Gastroesophageal sphincter (tissue), 4 donors: ENCODE data around the gene RYR3. TPM values are rescaled to one million over a fixed set of nuclear protein-coding genes. Genes with fewer than 3 reads are reported as not detected.

Experiments used
- ATAC-seq: fragments of 150-250 bp; one replicate; pipeline ENCODE4 v1.9.1; 2016; ENCODE audit warnings: mild to moderate bottlenecking, moderate library complexity
- H3K27ac ChIP-seq, 4 donors: fragments of 200-600 bp; sonication (generic) in 3 of 4; 1 replicate in 3 of 4; 2 replicates in 1 of 4; pipeline ENCODE4 v1.5.1; 2016 to 2019
- H3K27me3 ChIP-seq: fragments of 200-600 bp; sonication (generic); one replicate; pipeline ENCODE4 v1.5.1; 2019
- H3K36me3 ChIP-seq, 2 donors: fragments of 200-600 bp; sonication (generic); one replicate each; pipeline ENCODE4 v1.5.1; 2019; ENCODE audit warnings: control low read depth in 1 of 2
- H3K4me1 ChIP-seq, 3 donors: fragments of 200-600 bp; sonication (generic); 1 replicate in 2 of 3; 2 replicates in 1 of 3; pipeline ENCODE4 v1.5.1; 2016 to 2019; ENCODE audit warnings: control low read depth in 2 of 3
- H3K4me3 ChIP-seq, 2 donors: fragments of 200-600 bp; sonication (generic); one replicate each; pipeline ENCODE4 v1.5.1; 2019; ENCODE audit warnings: mild to moderate bottlenecking in 1 of 2, moderate library complexity in 1 of 2
- H3K9me3 ChIP-seq, 3 donors: fragments of 200-600 bp; sonication (generic); one replicate each; pipeline ENCODE4 v1.5.1; 2017 to 2019; ENCODE audit warnings: control low read depth in 2 of 3
- EP300 ChIP-seq: sonication (generic); formaldehyde crosslinking; IDR thresholded peaks from one replicate; pipeline ENCODE4 v1.6.1; 2017; ENCODE audit warnings: antibody characterized with exemption, mild to moderate bottlenecking
- POLR2A ChIP-seq, 2 donors: fragments of 450-650 bp; IDR thresholded peaks; one replicate each; pipeline ENCODE4 v1.6.1; 2017; ENCODE audit warnings: antibody characterized with exemption in 2 of 2, mild to moderate bottlenecking in 2 of 2, moderate library complexity in 1 of 2
- POLR2AphosphoS5 ChIP-seq: sonication (generic); formaldehyde crosslinking; IDR thresholded peaks from one replicate; pipeline ENCODE4 v1.6.1; 2017; ENCODE audit warnings: antibody characterized with exemption
- WGBS, 2 donors: methylation state at CpG; one replicate each; pipeline ENCODE4 v1.1.5; 2018; ENCODE audit warnings: low coverage in 1 of 2; 5-methylcytosine and 5-hydroxymethylcytosine counted together
- total RNA-seq, 4 donors: library from RNA; depleted of rRNA; stranded (reverse); fragments of >200 nt; gene quantifications; one replicate each; pipeline ENCODE4 v1.1.0, GENCODE V29; 2016
- TF ChIP-seq, protein P1 (sequence below), 4 experiments: fragments of 200-600 bp in 2 of 4; fragments of 450-650 bp in 2 of 4; sonication (generic) in 1 of 4; IDR thresholded peaks; one replicate each; pipeline ENCODE4 v1.5.1; 2017 to 2019; ENCODE audit warnings: antibody characterized with exemption in 4 of 4, mild to moderate bottlenecking in 2 of 4, moderate library complexity in 2 of 4

Gene RYR3
- total RNA-seq, 4 donors from 2014 or later = 3.5 to 10.2 (median 6.2) TPM

DNA sequence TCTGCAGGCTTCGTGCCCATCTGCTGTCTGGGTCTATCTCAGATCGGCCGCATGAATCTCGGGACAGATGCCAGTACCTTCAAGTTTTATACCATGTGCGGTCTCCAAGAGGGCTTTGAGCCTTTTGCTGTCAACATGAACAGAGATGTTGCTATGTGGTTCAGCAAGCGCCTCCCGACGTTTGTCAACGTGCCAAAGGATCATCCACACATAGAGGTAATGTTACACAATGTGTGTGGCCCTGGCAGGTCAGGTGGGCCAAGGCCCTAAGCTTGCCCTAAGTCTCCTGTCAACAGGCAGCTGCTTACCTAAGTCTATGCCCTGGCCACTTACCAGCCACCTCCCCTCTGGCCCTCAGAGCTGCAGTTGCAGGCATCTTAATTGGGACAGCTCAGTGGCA is 333.5 kb downstream of the RYR3 start:
- H3K27me3 ChIP-seq = no peaks in the 10 kb centered on the region
- peaks cover 0 to 31% of the 10 kb centered on the region in 2 donors for H3K36me3 ChIP-seq
- H3K9me3 ChIP-seq = no peaks in the 10 kb centered on the region
- H3K4me3 ChIP-seq = no peak overlapping the region
- 93% methylated on average over 3 of the region's 9 CpGs; no CpG with 5 or more reads in 1 of the 2 donors for WGBS, 2 donors
- TF ChIP-seq, protein P1, sequence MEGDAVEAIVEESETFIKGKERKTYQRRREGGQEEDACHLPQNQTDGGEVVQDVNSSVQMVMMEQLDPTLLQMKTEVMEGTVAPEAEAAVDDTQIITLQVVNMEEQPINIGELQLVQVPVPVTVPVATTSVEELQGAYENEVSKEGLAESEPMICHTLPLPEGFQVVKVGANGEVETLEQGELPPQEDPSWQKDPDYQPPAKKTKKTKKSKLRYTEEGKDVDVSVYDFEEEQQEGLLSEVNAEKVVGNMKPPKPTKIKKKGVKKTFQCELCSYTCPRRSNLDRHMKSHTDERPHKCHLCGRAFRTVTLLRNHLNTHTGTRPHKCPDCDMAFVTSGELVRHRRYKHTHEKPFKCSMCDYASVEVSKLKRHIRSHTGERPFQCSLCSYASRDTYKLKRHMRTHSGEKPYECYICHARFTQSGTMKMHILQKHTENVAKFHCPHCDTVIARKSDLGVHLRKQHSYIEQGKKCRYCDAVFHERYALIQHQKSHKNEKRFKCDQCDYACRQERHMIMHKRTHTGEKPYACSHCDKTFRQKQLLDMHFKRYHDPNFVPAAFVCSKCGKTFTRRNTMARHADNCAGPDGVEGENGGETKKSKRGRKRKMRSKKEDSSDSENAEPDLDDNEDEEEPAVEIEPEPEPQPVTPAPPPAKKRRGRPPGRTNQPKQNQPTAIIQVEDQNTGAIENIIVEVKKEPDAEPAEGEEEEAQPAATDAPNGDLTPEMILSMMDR (IDR thresholded peaks at IDR 0.05) = no peak
- no peaks in the 10 kb centered on the region for H3K4me1 ChIP-seq
- H3K27ac ChIP-seq = no peak overlapping the region
- ATAC-seq = no peak

DNA sequence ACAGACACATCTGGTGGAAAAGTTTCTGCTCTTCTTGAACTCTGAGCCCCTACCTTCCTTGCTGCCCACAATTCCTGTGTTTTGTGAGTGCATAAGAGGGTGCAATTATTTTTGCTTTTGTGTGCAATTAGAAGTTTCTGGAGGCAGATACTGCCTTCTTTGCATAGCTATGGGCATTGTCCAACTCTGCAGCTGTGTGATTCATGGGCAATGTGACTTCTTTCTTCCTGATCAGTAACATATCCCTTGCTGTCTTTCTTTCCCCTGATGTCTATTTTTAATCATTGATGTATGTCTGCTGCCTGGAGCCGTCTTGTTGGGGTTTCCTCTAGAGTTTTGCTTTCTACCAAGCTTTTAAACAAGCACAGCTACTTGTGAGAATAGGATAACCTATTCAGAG is 336.0 kb downstream of the RYR3 start:
- Histone ChIP-seq H3K4me1 (no peaks in the 10 kb centered on the region), H3K9me3 (no peaks in the 10 kb centered on the region), H3K27me3 (no peaks in the 10 kb centered on the region), H3K27ac (no peak overlapping the region), H3K4me3 (no peak overlapping the region), H3K36me3 (peaks cover 0 to 41% of the 10 kb centered on the region in 2 donors)
- WGBS, 2 donors = 67% methylated on average over 1 of the region's 1 CpG; no CpG with 5 or more reads in 1 of the 2 donors
- TF ChIP-seq POLR2AphosphoS5 (no peak), POLR2A (IDR thresholded peaks at IDR 0.05) (no peak), EP300 (no peak)
- TF ChIP-seq, protein P1 (IDR thresholded peaks at IDR 0.05) = no peak
- no peak for ATAC-seq

DNA sequence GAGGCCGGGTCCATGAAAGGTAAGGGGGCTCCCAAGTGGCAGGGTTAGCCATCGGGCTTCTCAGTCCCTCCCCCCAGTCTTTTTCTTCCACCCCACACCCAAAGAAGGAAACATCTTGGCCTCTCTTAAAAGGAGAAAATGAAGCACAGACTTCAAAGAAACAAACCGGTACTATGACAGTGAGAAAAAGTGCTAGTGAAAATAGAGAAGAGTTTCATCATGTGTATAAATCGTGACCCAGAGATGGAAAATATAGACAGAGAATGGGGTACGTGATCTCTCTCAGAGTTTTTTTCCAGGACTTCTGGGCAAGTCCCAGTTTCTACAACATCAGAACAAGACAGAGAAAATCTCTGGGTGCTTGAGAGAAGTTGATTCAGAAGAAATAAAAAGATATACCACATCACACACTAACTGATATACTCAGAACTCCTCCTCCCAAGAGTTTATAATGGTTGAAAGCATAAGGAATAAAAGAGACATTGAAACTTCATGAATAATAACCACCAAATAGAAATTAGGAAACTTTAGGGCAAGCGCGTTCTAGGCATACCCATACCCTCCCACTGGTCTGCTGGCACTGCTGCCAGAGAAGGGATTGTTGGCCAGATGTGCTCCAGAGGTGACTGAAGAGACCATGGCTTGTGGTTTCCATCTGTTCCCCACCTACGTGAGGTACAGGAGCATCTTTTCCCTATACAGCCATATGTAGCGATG is 338.6 kb downstream of the RYR3 start:
- TF ChIP-seq EP300 = no peak
- no peak for TF ChIP-seq POLR2A (IDR thresholded peaks at IDR 0.05)
- TF ChIP-seq POLR2AphosphoS5 = no peak
- TF ChIP-seq, protein P1 (IDR thresholded peaks at IDR 0.05) = no peak
- Histone ChIP-seq H3K9me3 (no peaks in the 10 kb centered on the region), H3K27me3 (no peaks in the 10 kb centered on the region), H3K27ac (no peak overlapping the region), H3K36me3 (peaks cover 0 to 46% of the 10 kb centered on the region in 2 donors), H3K4me3 (no peak overlapping the region), H3K4me1 (no peaks in the 10 kb centered on the region)
- no peak for ATAC-seq
- WGBS, 2 donors = 77 to 81% methylated on average over 9 of the region's 9 CpGs

DNA sequence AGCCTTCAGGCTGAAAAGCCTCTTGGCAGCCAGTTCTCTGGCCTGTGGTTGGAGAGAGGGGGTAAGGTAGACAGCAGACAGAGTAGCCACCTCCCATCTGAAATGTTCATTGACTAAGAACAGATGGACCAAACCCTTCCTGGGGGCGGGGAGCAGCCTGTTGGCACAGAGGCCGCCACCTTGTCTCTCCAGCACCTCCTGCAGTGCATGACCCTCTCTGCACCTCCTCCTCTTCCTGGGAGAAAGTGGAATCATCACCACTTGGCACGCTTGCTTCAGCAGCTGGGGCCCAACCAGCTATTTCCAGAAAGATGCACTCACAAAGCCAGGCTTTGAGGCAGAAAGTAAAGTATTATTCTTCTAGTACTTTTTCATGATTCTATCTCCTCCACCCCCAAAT is 344.1 kb downstream of the RYR3 start:
- 53 to 62% methylated on average over 2 to 3 of the region's 3 CpGs for WGBS, 2 donors

More for the DNA sequence above, 344.1 kb downstream of the RYR3 start:
- H3K4me3 ChIP-seq = no peak overlapping the region
- no peaks in the 10 kb centered on the region for H3K27me3 ChIP-seq
- no peaks in the 10 kb centered on the region for H3K4me1 ChIP-seq
- ATAC-seq = no peak
- H3K9me3 ChIP-seq = no peaks in the 10 kb centered on the region
- no peak overlapping the region for H3K27ac ChIP-seq
- TF ChIP-seq EP300 (no peak), POLR2A (IDR thresholded peaks at IDR 0.05) (no peak), POLR2AphosphoS5 (no peak)
- TF ChIP-seq, protein P1 (IDR thresholded peaks at IDR 0.05) = no peak
- peaks cover 0 to 17% of the 10 kb centered on the region in 2 donors for H3K36me3 ChIP-seq
